ENCODE results near the gene NR2C1.
"Not testable (repeated sequence)": the region's sequence is repeated elsewhere in the genome, so short reads cannot be mapped to it uniquely, and the experiment has no call there.

The NR2C1 gene

DNA sequence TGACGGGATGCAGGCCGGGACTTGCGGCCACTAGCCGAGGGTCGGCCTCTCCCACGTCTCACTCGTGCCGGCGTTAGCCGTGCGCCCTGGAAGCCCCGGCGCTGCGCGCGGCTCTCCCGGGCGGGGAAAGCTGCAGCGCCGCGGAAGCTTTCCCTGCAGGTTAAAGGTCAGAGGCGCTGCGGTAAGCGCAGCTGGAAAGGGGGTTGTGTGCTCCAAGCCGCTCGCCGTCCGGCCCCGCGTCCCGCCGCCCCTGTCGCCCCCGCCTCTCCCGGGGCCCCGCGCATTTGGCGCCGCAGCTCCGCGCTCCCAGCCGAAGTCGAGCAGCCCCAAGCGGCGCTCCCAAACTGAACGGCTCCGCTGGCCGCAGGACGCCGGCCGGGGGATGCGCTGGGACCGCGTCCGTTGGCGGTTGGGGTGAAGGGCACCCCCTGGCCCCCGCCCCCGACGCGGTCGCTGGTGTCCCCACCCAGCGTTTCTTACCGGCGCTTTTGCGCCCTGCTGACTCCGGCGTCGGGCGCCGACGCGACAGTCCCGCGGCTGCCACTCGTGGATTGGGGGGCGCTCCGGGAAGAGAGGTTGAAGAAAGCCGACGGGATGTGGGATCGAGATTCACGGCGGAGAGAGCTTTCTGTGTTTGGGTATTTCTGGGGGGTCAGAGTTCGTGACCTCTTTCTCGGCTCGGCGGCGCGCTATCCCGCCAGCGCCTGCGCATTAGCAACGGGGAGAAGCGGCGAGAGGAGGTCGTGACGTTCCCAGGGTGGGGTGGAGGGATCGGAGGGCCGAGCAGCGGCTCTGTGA is at the start of gene NR2C1:
Gene NR2C1 (minus strand): TSS at position 719 of the 798 bp plus-strand sequence. CDS start 6,234 bp downstream, outside the sequence.
- Mint-ChIP-seq H3K36me3 (ENCODE audit: low read depth) (peaks cover 18% of the 10 kb centered on the region), H3K4me3 (peak within 1 kb of the TSS; percentile 98), H3K4me1 (ENCODE audit: low read depth) (no peaks in the 10 kb centered on the region), H3K9me3 (no peaks in the 10 kb centered on the region), H3K27me3 (no peaks in the 10 kb centered on the region), H3K27ac (peak within 1 kb of the TSS; percentile 92)
- intact Hi-C loops (cut with micrococcal nuclease), result loop anchor here (5.0 kb wide), 1 partner anchor 144 kb away; the partner anchor contains the start of genes FGD6 and VEZT

GRCh38 chr12:95118788-95119179 is 45.4 kb upstream of the NR2C1 start:
- Mint-ChIP-seq H3K27me3 (no peaks in the 10 kb centered on the region), H3K4me1 (ENCODE audit: low read depth) (no peaks in the 10 kb centered on the region), H3K4me3 (no peak overlapping the region), H3K36me3 (ENCODE audit: low read depth) (no peaks in the 10 kb centered on the region), H3K9me3 (no peaks in the 10 kb centered on the region), H3K27ac (no peak overlapping the region)
- intact Hi-C loops (cut with micrococcal nuclease), result no loop called here

DNA sequence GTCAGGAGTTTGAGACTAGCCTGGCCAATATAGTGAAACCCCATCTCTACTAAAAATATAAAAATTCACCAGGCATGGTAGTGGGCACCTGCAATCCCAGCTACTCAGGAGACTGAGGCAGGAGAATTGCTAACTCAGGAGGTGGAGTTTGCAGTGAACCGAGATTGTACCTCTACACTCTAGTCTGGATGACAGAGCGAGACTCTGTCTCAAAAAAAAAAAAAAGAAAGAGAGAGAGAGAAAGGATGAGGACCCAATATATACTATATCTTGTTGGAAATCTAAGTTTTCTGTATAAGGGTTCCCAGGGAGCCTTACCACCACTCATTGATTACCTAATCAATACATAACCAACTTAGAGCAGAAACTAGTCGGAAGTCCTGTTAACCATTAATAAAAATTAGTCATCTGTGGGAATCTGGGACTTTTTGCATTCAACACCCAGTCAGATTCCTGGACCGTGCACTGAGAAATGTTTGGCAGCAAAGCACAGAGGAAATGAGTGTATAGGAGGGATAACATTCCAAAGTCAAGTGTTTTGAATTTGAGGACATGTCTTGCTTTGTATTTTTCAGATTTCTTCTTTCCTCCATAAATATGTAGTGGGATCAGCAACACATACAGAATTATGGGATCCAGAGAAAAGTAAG is 44.8 kb upstream of the NR2C1 start:
- Mint-ChIP-seq H3K36me3 (ENCODE audit: low read depth) (peaks cover 2% of the 10 kb centered on the region), H3K27ac (no peak overlapping the region), H3K9me3 (no peaks in the 10 kb centered on the region), H3K4me1 (ENCODE audit: low read depth) (no peaks in the 10 kb centered on the region), H3K4me3 (no peak overlapping the region), H3K27me3 (no peaks in the 10 kb centered on the region)
- intact Hi-C loops (cut with micrococcal nuclease), result no loop called here

- intact Hi-C loops (cut with micrococcal nuclease), result loop anchor here (1.0 kb wide), 2 partner anchors 100 to 417 kb away; partner anchors contain the start of genes FGD6 and VEZT
- H3K9me3 Mint-ChIP-seq, result no peaks in the 10 kb centered on the region
- H3K4me1 Mint-ChIP-seq (ENCODE audit: low read depth), result no peaks in the 10 kb centered on the region
- H3K27ac Mint-ChIP-seq, result no peak overlapping the region
- peaks cover 13% of the 10 kb centered on the region for H3K36me3 Mint-ChIP-seq (ENCODE audit: low read depth)
- no peak overlapping the region for H3K4me3 Mint-ChIP-seq
- H3K27me3 Mint-ChIP-seq, result no peaks in the 10 kb centered on the region
Measured at GRCh38 chr12:95117178-95117599, 43.8 kb upstream of the NR2C1 start.

DNA sequence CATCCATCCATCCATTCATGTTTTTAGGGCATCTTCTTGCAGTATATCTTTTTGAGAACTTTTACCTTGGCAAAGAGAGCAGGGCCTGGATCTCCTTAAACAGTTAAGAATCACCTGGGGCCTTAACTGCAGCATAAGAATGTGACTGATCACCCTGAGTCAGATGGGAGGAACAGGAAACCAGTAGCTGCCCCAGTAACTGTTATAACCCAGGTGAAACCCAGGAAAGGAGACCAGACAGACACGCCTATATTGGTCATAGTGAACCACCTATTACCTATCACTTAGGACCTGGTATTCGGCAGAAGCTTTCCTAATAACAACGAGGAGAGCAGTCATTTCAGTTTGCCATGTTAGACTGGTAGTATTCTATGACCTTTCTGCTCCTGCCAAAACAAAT is 43.4 kb upstream of the NR2C1 start:
- peaks cover 16% of the 10 kb centered on the region for H3K36me3 Mint-ChIP-seq (ENCODE audit: low read depth)

DNA sequence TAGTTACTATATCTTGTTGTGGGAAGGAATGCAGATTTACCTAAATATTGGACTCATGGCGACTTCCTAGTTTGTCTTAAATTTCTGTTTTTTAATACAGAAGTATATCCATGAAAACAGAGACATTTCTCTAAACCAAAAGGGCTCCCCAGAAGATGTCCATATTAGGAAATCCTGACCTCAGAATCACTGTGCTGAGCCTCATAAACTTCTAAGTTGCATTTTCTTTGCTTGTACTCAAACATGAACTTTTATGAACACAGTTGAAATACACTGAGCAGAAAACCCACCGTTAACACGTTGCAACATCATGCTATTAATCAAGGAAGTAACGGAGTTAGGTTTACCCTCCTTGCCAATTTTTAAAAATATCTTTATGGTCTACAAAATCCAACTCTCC is 42.9 kb upstream of the NR2C1 start:
- intact Hi-C loops (cut with micrococcal nuclease), result no loop called here
- Mint-ChIP-seq H3K27me3 (no peaks in the 10 kb centered on the region), H3K4me3 (no peak overlapping the region), H3K36me3 (ENCODE audit: low read depth) (peaks cover 20% of the 10 kb centered on the region), H3K27ac (no peak overlapping the region), H3K9me3 (no peaks in the 10 kb centered on the region), H3K4me1 (ENCODE audit: low read depth) (no peaks in the 10 kb centered on the region)

More for the DNA sequence above, 43.4 kb upstream of the NR2C1 start:
- Mint-ChIP-seq H3K27me3 (no peaks in the 10 kb centered on the region), H3K4me3 (no peak overlapping the region), H3K9me3 (no peaks in the 10 kb centered on the region), H3K27ac (no peak overlapping the region), H3K4me1 (ENCODE audit: low read depth) (no peaks in the 10 kb centered on the region)
- intact Hi-C loops (cut with micrococcal nuclease), result loop anchor here (1.0 kb wide), 2 partner anchors 101 to 418 kb away; partner anchors contain the start of genes FGD6 and VEZT

GRCh38 chr12:95115641-95116040 is 42.2 kb upstream of the NR2C1 start:
- Mint-ChIP-seq H3K27me3 (no peaks in the 10 kb centered on the region), H3K27ac (no peak overlapping the region), H3K4me1 (ENCODE audit: low read depth) (no peaks in the 10 kb centered on the region), H3K36me3 (ENCODE audit: low read depth) (peaks cover 27% of the 10 kb centered on the region), H3K9me3 (no peaks in the 10 kb centered on the region), H3K4me3 (no peak overlapping the region)
- intact Hi-C loops (cut with micrococcal nuclease), result no loop called here

DNA sequence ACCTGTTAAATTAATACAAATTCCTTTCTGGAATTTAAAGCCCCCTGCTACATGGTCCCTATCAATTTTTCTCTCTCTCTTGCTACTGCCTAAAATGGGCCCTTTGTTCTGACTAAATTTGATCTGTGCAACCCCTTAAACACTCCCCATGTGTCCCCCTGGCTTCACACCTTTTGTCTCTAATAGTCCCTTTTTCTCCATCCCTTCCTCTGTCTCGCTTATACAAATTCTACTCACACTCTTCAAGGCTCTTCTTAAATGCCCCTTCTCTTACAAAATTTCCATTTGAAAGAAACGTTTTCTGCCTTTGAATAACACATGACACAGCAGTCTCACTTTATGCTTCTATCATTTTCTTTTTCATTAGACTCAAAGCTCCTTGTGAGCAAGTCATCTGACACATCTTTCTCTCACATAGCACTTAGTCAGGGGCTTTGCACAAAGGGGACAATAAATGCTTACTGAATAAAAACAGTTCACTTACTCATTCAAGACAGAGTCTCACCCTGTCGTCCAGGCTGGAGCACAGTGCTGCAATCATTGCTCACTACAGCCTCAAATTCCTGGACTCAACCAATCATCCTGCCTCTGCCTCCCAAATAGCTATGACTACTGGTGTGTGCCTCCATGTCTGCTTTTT is 41.5 kb upstream of the NR2C1 start:
- Mint-ChIP-seq H3K27ac (no peak overlapping the region), H3K4me1 (ENCODE audit: low read depth) (no peaks in the 10 kb centered on the region), H3K9me3 (no peaks in the 10 kb centered on the region), H3K27me3 (no peaks in the 10 kb centered on the region), H3K4me3 (no peak overlapping the region), H3K36me3 (ENCODE audit: low read depth) (peaks cover 30% of the 10 kb centered on the region)
- intact Hi-C loops (cut with micrococcal nuclease), result no loop called here

DNA sequence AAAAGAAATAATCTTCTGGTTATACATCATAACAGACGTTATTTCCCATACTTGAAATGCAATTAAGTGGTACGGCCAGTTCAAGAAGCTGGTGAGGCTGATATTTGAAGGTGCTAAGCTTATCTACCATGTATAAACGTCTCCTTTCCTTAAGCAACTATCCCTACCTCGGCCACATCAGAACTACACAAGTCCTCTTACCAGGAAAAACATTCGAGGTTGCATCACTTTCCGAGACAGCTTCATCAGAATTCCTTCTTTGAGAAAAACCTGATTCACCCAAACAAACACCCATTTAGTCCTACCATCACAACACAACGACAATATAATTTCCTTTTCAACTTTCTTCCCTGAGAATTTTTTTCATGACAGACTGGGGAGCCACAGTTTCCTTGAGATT is 33.9 kb upstream of the NR2C1 start:
- intact Hi-C loops (cut with micrococcal nuclease), result no loop called here
- Mint-ChIP-seq H3K4me3 (no peak overlapping the region), H3K4me1 (ENCODE audit: low read depth) (peaks cover 8% of the 10 kb centered on the region), H3K27ac (no peak overlapping the region), H3K36me3 (ENCODE audit: low read depth) (peaks cover 68% of the 10 kb centered on the region), H3K9me3 (no peaks in the 10 kb centered on the region), H3K27me3 (no peaks in the 10 kb centered on the region)

DNA sequence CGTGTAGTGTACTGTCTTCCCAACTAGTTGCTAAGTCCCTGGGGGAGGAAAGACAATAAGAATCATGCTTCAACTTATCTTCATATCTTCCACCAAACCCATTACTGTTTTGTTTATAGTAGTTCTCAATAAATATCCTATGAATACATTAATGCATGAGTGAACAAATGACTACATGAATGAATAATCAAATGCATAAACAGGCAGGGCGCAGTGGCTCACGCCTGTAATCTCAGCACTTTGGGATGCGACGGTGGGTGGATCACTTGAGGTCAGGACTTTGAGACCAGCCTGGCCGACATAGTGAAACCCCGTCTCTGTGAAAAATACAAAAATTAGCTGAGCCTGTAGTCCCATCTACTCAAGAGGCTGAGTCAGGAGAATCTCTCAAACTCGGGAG is 32.1 kb upstream of the NR2C1 start:
- H3K27ac Mint-ChIP-seq, result no peak overlapping the region
- peaks cover 8% of the 10 kb centered on the region for H3K4me1 Mint-ChIP-seq (ENCODE audit: low read depth)
- intact Hi-C loops (cut with micrococcal nuclease), result no loop called here
- H3K9me3 Mint-ChIP-seq, result no peaks in the 10 kb centered on the region
- H3K4me3 Mint-ChIP-seq, result no peak overlapping the region
- H3K36me3 Mint-ChIP-seq (ENCODE audit: low read depth), result peaks cover 68% of the 10 kb centered on the region
- H3K27me3 Mint-ChIP-seq, result no peaks in the 10 kb centered on the region

DNA sequence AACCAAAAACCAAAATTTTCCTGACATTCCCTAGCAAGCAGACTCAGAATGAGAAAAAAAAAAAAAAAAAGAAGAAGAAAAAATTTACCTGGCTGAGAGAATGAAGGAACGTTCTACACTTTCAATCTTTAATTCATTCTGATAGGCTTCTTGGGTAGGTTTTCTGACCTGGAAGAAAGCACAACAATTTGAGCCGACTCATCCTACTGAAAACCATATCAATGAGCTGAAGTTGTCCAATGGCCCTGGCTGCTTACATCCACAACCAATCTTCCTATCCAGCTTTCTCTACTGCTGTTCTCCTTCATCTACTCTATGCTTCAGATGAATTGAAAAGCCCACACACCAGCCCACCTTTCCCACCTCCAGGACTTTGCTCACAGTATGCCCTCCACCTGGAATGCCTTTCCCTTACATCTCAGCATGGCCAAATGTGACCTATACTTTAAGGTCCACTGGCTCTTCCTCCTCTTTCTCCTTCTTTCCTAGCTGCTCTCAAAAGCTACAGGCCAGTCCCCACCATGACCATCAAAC is 31.6 kb upstream of the NR2C1 start:
- H3K36me3 Mint-ChIP-seq (ENCODE audit: low read depth), result peaks cover 72% of the 10 kb centered on the region
- H3K27me3 Mint-ChIP-seq, result no peaks in the 10 kb centered on the region
- no peaks in the 10 kb centered on the region for H3K9me3 Mint-ChIP-seq
- intact Hi-C loops (cut with micrococcal nuclease), result no loop called here
- H3K4me1 Mint-ChIP-seq (ENCODE audit: low read depth), result peaks cover 8% of the 10 kb centered on the region
- no peak overlapping the region for H3K27ac Mint-ChIP-seq
- no peak overlapping the region for H3K4me3 Mint-ChIP-seq

DNA sequence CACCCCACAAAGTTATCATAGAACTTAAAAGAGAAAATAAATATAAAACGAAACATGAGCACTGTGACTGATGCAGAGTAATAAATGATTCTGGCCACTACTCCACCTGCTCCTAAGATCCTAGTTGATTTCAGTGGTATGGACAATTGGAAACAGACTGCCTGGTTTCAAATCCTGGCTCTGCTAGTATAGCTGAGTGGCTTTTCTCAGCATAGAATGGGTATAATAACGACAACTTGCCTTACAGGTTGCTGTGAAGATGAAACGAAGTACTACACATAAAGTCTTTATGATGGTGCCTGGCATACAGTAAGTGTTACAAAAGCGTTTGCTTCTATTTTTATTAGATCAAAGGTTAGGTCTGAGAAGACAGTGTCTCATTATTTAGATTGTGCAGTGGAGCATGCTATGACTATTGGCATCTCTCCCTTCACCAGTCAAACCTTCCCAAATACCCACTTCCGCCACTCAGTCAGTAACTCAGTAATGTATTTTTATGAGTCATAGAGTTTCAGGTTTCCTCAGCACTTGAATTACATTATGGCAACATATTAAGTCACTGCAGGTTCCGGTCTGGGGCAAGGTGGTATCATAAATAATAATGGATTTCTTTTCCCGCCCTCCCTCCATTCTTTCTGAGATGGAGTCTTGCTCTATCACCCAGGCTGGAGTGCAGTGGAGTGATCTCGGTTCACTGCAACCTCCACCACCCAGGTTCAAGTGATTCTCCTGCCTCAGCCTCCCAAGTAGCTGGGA is 29.7 kb upstream of the NR2C1 start:
- H3K27me3 Mint-ChIP-seq, result no peaks in the 10 kb centered on the region
- no peak overlapping the region for H3K27ac Mint-ChIP-seq
- H3K9me3 Mint-ChIP-seq, result no peaks in the 10 kb centered on the region
- intact Hi-C loops (cut with micrococcal nuclease), result no loop called here
- no peak overlapping the region for H3K4me3 Mint-ChIP-seq
- peaks cover 8% of the 10 kb centered on the region for H3K4me1 Mint-ChIP-seq (ENCODE audit: low read depth)
- H3K36me3 Mint-ChIP-seq (ENCODE audit: low read depth), result peaks cover 79% of the 10 kb centered on the region

GRCh38 chr12:95101957-95102356 is 28.5 kb upstream of the NR2C1 start:
- H3K9me3 Mint-ChIP-seq; intact Hi-C loops (cut with micrococcal nuclease); H3K27me3 Mint-ChIP-seq; H3K4me1 Mint-ChIP-seq (ENCODE audit: low read depth); H3K4me3 Mint-ChIP-seq: not testable (repeated sequence)
- Mint-ChIP-seq H3K27ac (peak overlapping the region; percentile 56), H3K36me3 (ENCODE audit: low read depth) (peaks cover 69% of the 10 kb centered on the region)
